ENCODE measurements around the gene NAGPA. TPM values are rescaled to one million over a fixed set of nuclear protein-coding genes. Genes with fewer than 3 reads are reported as not detected.

Gene NAGPA
- total and polyA plus RNA-seq, 2 experiments from 2014 or later: 32.2 to 35.7 TPM

DNA sequence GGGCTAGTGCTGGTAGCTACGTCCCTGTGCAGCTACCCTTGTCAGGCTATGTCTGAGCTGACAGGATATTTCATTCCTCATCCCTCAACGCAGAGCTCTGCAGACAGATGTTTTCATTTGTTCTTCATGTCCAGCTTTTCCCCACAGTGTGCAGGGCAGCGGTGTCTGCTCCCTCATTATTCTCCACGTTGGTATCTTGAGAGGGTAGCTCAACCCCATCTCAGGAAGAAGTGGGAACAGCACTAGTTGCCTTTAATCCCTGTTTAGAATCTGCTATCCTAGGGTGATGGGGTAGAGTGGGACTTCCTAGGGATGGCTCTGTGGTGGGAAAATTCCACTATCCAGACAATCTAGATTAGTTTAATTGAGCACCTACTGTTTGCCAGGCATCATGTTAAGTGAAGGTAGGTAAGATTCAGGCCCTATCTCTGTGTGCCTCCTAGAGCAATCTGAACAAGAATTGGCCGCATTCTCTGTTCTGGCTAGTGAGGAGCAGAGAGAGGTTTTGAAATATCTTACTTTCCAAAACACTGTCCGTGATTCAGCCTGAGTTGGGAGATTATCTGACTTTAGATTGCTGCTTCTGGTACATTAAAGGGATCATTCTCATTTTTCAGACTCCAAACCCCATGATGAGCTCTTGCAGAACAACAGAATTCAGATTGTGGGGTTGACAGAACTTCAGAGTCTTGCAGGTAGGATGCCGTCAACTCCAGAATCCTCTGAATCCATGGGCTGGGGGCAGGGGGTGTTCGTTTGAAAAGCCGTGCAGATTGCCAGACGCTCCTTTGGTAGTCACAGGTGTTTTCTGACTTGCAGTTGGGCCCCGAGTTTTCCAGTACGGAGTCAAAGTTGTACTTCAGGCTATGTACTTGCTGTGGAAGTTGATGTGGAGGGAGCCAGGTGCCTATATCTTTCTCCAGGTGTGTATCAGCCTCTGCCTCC lies 38.9 kb upstream of the NAGPA start:
- H3K79me2 ChIP-seq: peaks cover 28% of the 10 kb centered on the region
- H3K9me3 ChIP-seq (ENCODE audit: low read depth): no peaks in the 10 kb centered on the region
- 62% methylated on average over 12 of the region's 12 CpGs for WGBS (ENCODE audit: low lambda C conversion rate, missing lambda C conversion rate)
- H3K27me3 ChIP-seq: no peaks in the 10 kb centered on the region
- DNase-seq (ENCODE audit: low spot score): no peak
- TF ChIP-seq EZH2phosphoT487 (IDR thresholded peaks at IDR 0.05; ENCODE audit: low read depth, severe bottlenecking, unreplicated experiment): no peak
- TF ChIP-seq EZH2 (IDR thresholded peaks at IDR 0.05; ENCODE audit: borderline replicate concordance): no peak
- TF ChIP-seq, protein P1, sequence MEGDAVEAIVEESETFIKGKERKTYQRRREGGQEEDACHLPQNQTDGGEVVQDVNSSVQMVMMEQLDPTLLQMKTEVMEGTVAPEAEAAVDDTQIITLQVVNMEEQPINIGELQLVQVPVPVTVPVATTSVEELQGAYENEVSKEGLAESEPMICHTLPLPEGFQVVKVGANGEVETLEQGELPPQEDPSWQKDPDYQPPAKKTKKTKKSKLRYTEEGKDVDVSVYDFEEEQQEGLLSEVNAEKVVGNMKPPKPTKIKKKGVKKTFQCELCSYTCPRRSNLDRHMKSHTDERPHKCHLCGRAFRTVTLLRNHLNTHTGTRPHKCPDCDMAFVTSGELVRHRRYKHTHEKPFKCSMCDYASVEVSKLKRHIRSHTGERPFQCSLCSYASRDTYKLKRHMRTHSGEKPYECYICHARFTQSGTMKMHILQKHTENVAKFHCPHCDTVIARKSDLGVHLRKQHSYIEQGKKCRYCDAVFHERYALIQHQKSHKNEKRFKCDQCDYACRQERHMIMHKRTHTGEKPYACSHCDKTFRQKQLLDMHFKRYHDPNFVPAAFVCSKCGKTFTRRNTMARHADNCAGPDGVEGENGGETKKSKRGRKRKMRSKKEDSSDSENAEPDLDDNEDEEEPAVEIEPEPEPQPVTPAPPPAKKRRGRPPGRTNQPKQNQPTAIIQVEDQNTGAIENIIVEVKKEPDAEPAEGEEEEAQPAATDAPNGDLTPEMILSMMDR (IDR thresholded peaks at IDR 0.05; ENCODE audit: poor library complexity): no peak
- H3K9me2 ChIP-seq (replicated peaks; ENCODE audit: insufficient read depth): no peaks in the 10 kb centered on the region
- peak overlapping the region; percentile 85 for H3K4me2 ChIP-seq
- H2AFZ ChIP-seq: peak overlapping the region; percentile 89
- peak overlapping the region; percentile 86 for H3K27ac ChIP-seq
- H3K4me3 ChIP-seq: peak overlapping the region; percentile 83
- H3K36me3 ChIP-seq (replicated peaks; ENCODE audit: insufficient read depth, low read depth): no peaks in the 10 kb centered on the region
- H3K4me1 ChIP-seq (ENCODE audit: insufficient read depth): peaks cover 7% of the 10 kb centered on the region
- H4K20me1 ChIP-seq (ENCODE audit: insufficient read depth, poor library complexity, severe bottlenecking): no peaks in the 10 kb centered on the region

DNA sequence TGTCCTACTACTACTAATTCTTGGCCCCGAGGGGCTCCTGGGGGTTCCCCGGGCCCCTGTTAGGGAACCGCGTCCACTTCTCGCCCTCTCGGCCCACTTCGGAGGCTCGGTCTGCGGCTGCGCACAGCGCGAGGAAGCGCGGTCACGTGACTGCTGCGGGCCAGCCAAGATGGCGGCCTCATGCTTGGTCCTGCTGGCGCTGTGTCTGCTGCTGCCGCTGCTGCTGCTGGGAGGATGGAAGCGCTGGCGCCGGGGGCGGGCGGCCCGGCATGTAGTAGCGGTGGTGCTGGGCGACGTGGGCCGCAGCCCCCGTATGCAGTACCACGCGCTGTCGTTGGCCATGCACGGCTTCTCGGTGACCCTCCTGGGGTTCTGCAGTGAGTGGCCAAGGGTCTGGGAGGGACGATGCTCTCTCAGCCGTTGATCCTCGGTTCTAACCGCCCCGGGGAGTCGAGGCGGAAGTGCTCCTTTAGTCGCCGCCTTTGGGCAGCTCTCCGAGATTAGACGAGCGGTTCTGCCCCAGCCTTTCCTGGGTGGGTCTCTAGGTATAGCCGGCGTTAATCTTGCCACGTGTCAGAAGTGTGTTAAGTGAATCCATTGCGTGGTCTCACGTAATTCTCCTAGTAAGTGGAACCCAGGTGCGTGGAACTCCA lies 38.1 kb upstream of the NAGPA start, which contains the start of gene ALG1:
TSS of gene ALG1 (plus strand) at position 163 of the 653 bp plus-strand sequence. CDS start at position 170, 7 bp downstream.
- Histone ChIP-seq H3K27ac (peak within 1 kb of the TSS; percentile 86), H3K4me2 (peak within 1 kb of the TSS; percentile 85), H4K20me1 (ENCODE audit: insufficient read depth, poor library complexity, severe bottlenecking) (no peaks in the 10 kb centered on the region), H3K27me3 (no peaks in the 10 kb centered on the region), H3K36me3 (replicated peaks; ENCODE audit: insufficient read depth, low read depth) (no peaks in the 10 kb centered on the region), H3K4me1 (ENCODE audit: insufficient read depth) (peaks cover 7% of the 10 kb centered on the region), H2AFZ (peak within 1 kb of the TSS; percentile 89), H3K9me3 (ENCODE audit: low read depth) (no peaks in the 10 kb centered on the region), H3K4me3 (peak within 1 kb of the TSS; percentile 83), H3K9me2 (replicated peaks; ENCODE audit: insufficient read depth) (no peaks in the 10 kb centered on the region), H3K79me2 (peaks cover 28% of the 10 kb centered on the region)
- WGBS (ENCODE audit: low lambda C conversion rate, missing lambda C conversion rate): 2% methylated on average over 53 of the region's 53 CpGs
- TF ChIP-seq, protein P1 (IDR thresholded peaks at IDR 0.05; ENCODE audit: poor library complexity): no peak
- no peak for TF ChIP-seq EZH2 (IDR thresholded peaks at IDR 0.05; ENCODE audit: borderline replicate concordance)
- no peak for TF ChIP-seq EZH2phosphoT487 (IDR thresholded peaks at IDR 0.05; ENCODE audit: low read depth, severe bottlenecking, unreplicated experiment)
- DNase-seq (ENCODE audit: low spot score): peak; percentile 95

DNA sequence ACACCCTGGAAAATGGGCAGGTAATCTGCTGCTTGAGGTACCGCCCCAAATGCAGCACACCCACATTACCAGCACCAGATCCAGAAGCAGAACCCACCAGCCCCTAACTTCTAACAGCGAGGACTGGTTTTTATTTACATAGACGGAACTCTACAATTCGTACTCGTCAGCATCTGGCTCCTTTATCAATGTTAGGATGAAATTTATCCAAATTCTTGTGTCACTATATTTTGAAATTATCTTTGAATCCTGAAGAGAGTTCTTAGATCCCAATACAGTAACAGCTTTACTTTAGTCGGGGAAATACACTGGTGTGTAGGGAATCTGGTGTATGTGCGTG lies 37.6 kb upstream of the NAGPA start:
- no peaks in the 10 kb centered on the region for H4K20me1 ChIP-seq (ENCODE audit: insufficient read depth, poor library complexity, severe bottlenecking)
- no peak for DNase-seq (ENCODE audit: low spot score)
- H3K27ac ChIP-seq: peak overlapping the region; percentile 86
- H3K4me2 ChIP-seq: peak overlapping the region; percentile 85
- peaks cover 28% of the 10 kb centered on the region for H3K79me2 ChIP-seq
- WGBS (ENCODE audit: low lambda C conversion rate, missing lambda C conversion rate): 70% methylated on average over 7 of the region's 7 CpGs
- peaks cover 7% of the 10 kb centered on the region for H3K4me1 ChIP-seq (ENCODE audit: insufficient read depth)
- peak overlapping the region; percentile 89 for H2AFZ ChIP-seq
- H3K27me3 ChIP-seq: no peaks in the 10 kb centered on the region
- TF ChIP-seq EZH2phosphoT487 (IDR thresholded peaks at IDR 0.05; ENCODE audit: low read depth, severe bottlenecking, unreplicated experiment) (no peak), EZH2 (IDR thresholded peaks at IDR 0.05; ENCODE audit: borderline replicate concordance) (no peak)
- TF ChIP-seq, protein P1 (IDR thresholded peaks at IDR 0.05; ENCODE audit: poor library complexity): no peak
- H3K4me3 ChIP-seq: no peak overlapping the region
- no peaks in the 10 kb centered on the region for H3K9me3 ChIP-seq (ENCODE audit: low read depth)
- no peaks in the 10 kb centered on the region for H3K9me2 ChIP-seq (replicated peaks; ENCODE audit: insufficient read depth)
- no peaks in the 10 kb centered on the region for H3K36me3 ChIP-seq (replicated peaks; ENCODE audit: insufficient read depth, low read depth)
